HG02938 (cell line): ENCODE data around the gene CNKSR2.

Source experiments
- ATAC-seq: cut with Tn5 transposase; IDR thresholded peaks from one replicate; pipeline ENCODE4 v1.9.1; 2021; ENCODE audit warnings: mild to moderate bottlenecking, moderate library complexity; ENCODE audit not compliant: unreplicated experiment

CNKSR2 gene

DNA sequence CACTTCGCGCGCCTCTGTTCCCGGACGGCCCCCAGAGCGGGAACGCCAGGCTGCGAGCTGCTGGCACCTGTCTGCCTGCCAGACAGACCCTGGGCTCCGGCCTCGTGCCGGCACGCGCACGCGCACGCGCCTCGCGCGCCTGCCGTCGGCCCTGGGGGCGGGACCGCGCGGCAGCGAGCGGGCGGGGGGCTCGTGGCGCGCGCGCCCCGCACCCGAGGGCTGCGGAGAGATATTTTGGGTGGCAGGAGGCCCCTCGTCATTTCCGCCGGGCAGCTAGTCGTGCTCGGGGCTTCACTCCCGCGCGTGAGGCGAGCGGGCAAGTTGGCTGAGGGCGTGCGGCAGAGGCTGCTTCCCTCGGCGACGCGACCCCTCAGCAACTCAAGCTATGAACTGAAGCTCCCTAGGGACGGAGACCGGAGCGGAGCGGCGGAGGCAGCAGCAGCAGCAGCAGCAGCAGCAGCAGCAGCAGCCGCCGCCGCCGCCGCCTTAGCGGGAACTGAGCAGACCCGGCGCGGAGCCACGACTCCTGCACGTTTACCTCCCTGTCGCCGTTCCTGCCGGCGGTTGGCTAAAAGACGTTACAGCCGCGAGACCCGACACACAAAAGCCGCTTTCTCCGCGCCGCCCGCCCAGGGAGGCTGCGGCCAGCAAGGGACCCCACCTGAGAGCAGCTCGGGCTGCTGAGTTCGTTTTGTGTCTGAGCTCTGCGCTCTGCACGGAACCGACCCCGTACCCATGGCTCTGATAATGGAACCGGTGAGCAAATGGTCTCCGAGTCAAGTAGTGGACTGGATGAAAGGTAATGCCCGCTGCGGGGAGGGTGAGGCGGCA, at the start of gene CNKSR2:
Gene CNKSR2 (plus strand): TSS at position 256 of the 831 bp plus-strand sequence. CDS start 480 bp downstream, at position 736.
- peak; percentile 56 for ATAC-seq

DNA sequence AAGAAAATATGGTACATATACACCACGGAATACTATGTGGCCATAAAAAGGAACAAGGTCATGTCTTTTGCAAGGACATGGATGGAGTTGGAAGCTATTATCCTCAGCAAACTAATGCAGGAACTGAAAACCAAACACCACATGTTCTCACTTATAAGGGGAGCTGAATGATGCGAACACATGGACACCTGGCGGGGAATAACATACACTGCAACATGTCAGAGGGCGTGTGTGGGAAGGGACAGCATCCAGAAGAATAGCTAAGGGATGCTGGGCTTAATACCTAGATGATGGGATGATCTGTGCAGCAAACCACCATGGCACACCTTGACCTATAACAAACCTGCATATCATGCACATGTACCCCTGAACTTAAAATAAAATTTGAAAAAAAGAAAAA, 19.5 kb upstream of the CNKSR2 start:
- ATAC-seq = no peak

DNA sequence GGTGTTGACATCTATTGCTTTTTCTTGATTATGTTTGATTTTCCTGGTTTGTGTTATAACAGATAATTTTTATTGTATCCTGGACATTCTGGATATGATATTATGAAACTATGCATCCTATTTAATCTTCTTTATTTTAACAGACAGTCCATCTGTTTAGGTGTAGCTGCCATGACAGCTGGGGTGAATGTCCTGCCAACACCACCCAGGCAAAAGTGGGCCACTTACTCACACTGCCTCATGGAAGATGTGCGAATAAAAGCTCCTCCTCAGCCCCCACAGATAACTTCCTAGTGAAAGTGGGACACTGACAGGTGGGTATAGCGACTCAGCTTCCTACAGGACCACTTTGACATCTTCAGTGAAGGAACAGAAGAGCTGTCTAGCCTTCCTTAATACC, 18.4 kb upstream of the CNKSR2 start:
- no peak for ATAC-seq

DNA sequence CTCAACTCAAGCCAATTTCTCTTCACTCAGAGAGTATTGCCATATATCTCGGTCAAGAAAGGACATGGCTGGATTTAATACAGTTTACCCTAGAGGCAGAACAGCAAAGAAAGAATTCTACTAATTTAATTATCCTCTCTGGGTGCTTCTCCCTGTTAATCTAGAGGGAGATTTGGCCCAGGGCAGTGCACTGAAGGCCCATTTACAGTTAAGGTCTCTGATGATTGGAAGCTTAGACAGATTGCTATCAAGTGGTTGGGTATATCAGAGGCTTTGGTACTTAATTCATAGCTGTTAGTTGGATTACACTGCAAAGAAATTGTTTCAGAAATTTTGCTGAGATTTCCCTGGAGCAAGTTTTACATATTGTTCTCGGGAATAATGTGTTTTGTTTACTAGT, 4.6 kb upstream of the CNKSR2 start:
- ATAC-seq = no peak

DNA sequence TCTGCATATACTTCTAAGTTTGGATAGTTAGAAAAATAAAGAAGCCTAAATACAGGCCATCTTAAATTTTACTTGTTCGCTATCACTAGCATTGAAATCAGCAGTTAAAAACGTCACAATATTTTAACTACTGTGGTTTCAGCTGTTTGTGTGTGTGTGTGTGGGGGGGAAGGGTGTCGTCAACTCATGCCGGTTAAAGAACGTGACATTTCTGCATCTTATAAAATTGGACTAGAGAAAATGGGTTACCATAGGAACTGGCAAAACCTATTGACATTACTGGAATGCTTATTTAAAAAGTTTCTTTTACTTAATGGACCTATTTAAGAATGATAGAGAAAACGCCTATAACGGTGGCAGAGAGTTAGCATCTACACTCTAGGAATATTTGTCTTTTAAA, 1.2 kb upstream of the CNKSR2 start:
- ATAC-seq = no peak

GRCh38 chrX:21373637-21374162, 518 bp upstream of the CNKSR2 start:
- peak; percentile 21 for ATAC-seq

- ATAC-seq = peak; percentile 16
These were observed 933 bp downstream of the CNKSR2 start for GRCh38 chrX:21374994-21375707.

DNA sequence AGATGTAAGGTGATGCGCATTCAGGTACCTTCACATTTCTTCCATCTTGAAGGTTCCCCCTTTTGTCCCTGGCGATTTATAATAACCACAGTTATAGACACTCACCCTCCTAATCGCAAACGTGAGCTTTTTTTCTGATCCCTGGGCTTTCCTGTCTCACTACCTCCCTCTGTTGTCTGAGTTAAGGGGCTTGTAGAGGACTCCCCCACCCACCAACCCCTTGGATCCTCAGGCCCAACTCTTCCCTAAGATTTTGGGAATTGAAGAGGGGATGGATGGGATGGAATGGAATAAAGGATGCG, 1.4 kb downstream of the CNKSR2 start:
- no peak for ATAC-seq

GRCh38 chrX:21376636-21377035, 2.4 kb downstream of the CNKSR2 start:
- ATAC-seq = no peak

DNA sequence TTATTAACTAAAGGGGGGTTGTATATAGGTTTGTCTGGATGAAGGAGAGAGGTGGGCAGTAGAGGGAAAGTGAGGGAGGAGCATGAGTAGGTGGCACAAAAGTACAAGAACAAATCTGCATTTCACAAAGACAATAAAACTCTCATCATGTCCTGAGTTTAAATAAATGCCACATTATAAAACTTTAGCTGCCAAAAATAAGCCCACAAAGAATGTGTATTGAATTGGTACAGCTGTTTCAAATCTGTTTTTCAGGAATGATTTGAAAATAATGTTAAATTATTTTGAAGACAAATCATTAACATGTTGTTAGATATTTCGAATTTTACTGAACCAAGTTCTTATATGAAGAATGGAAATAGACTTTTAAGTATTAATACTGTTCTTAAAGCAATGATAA, 5.8 kb downstream of the CNKSR2 start:
- no peak for ATAC-seq

- ATAC-seq = peak; percentile 79
These were observed 8.5 kb downstream of the CNKSR2 start for GRCh38 chrX:21382715-21383114.

- ATAC-seq = no peak
These were observed 9.3 kb downstream of the CNKSR2 start for GRCh38 chrX:21383546-21383945.

DNA sequence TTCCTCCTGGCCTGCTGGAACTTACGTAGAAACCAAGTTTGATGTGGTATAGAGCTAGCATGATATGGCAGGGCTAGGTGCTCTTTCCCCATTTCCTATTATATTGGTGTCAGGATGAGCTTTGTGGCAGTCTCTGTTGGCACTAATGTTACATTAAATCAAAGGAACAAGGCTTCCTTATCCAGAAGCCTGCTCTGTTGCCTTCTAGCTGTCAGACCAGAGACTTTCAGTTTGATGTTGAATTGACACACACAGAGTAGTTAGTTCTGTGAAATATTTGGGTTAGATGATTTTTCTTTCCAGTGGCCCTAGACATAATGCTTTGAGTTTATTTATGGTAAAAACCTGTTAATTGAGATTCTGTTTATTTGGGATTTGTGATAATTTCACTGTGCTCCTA, 10.0 kb downstream of the CNKSR2 start:
- no peak for ATAC-seq

- no peak for ATAC-seq
These were observed 20.6 kb downstream of the CNKSR2 start for GRCh38 chrX:21394792-21395191.

DNA sequence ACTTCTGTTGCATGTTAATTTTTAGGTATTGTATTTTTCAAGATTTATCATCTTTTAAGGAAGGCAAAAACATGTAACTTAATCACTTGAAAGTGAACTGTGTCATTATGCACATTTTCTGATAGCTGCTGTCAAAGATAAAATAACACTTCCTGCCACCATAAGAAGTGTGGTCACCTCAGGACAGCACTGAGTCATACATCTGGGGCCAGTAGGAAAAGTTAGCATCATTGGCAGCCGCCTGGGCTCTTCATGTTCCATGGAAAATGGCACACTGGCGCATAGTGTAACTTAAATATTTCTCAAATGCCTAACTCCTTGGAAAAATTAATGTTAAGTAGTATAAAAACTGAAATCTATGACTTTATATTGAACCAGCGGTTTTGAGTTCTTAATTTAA, 24.2 kb downstream of the CNKSR2 start:
- no peak for ATAC-seq

DNA sequence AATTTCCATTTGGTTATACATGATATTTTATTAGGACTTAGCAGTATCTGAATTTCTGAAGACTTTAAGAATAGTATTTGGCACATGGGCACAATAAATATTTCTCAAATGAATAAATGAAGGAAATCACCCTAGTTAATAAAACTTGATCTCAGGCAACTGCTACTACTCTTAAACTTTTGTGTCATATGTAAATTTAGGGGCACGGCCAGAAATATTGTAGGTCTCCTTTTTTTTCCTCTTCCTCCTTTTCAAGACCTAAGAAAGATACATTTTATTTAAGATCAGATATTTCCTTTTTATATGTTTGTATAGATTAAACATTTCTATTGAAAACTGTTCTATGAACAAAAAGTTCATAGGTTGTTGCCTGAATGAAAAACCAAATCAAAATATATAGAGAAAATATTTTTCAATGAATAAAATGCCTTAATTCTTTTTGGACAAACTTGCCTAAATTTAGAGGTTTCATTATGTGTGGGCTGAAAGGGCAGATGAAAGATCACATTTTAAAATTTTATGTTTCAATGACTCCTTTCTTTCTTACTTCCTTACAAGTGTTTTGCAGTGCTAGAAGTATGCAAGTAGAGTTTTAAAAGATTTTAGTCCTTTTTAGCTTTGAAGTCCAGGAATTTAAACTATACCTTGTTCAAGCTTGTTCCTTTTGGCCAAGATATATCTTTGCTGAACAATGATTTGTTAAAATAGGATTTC, 26.3 kb downstream of the CNKSR2 start:
- no peak for ATAC-seq

DNA sequence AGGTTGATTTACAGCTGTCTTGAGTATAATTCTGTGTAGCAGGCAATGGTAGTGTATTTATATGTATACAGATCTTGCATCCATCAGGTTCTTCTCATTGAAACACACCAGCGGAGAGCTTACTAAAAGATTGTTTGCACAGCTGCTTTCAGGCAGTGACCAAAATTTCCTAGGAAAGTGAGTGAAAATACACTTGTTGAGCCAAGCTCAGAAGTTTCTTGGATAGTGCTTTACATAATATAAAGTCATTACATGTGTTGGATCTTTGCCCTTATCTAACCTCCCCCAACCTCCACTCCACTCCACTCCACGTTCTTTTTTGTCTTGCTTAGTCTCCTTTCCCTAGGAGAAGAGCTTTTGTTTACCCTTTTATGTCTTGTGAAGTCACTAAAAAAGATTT, 34.1 kb downstream of the CNKSR2 start:
- no peak for ATAC-seq

DNA sequence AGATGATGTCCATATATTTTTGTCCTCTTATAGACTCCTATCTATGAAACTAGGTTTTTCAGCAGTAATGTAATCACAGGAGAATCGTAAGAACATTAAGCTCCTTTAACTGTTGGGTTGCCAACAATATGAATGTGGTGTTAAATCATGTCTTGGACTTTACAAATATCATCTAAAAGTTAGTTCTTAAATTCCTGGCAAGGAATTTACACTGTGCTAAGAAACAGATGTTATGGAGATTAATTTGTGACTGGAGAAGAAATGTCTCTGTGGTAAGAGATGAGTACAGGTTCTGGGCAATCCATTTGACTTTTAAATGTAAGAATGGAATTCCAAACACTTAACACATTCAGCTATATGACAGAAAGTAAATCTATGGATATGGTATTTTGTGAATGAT, 34.6 kb downstream of the CNKSR2 start:
- ATAC-seq = no peak

GRCh38 chrX:21412029-21412428, 37.8 kb downstream of the CNKSR2 start:
- ATAC-seq = no peak

GRCh38 chrX:21412883-21413282, 38.7 kb downstream of the CNKSR2 start:
- no peak for ATAC-seq

GRCh38 chrX:21427086-21427485, 52.9 kb downstream of the CNKSR2 start:
- no peak for ATAC-seq

DNA sequence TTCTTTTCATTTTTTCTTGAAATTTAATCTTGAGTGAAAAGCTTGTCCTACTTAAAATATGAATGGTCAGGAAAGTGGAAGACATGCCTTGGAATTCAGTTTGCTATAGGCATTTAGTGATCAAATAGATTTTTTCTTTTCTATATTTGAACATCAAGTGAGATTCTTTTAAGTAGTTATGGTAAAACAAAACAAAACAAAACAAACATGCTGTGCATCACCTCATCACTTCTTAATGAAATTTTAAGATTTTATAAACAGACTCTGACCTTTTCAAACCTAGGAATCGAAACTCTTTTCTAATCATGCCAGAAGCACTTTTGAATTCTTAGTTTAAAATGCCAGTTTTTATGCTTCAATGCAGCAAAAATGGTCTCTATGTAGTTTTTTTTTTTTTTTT, 62.8 kb downstream of the CNKSR2 start:
- no peak for ATAC-seq
